NB4 (cell line): ENCODE measurements around the gene SEMA3C.

Experiments
- CTCF ChIP-seq: IDR thresholded peaks from one replicate; pipeline ENCODE4 v1.5.1; 2012; ENCODE audit warnings: low read depth, low read length
- MYC ChIP-seq: IDR thresholded peaks from 2 replicates; pipeline ENCODE4 v1.6.1; 2011; ENCODE audit warnings: low read depth, low read length
- POLR2A ChIP-seq: IDR thresholded peaks from 2 replicates; pipeline ENCODE4 v1.6.1; 2011; ENCODE audit warnings: mild to moderate bottlenecking; ENCODE audit not compliant: insufficient read length; ENCODE audit errors: extremely low read depth
- TF ChIP-seq, protein P1 (sequence below): IDR thresholded peaks from 2 replicates; pipeline ENCODE4 v1.6.1; 2011; ENCODE audit warnings: low read depth, low read length

DNA sequence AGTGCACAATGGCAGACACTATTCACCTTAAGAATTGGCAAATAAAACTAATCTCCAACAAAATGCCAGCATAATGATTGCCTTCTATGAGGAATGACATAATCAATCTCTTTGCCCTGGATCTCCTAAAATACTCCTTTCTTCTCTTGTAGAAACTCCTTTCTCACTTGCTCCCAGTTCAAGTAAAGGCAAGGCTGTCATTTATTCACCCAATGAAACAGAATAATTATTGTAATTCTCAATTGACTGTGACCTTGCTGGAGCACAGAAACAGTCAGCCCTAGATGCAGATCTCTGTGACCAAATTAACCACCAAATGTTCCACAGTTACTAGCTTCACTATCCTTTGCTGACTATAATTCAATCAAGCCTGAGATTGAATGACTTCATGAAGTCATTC, 99.3 kb downstream of the SEMA3C start:
- TF ChIP-seq CTCF (no peak), POLR2A (no peak), MYC (no peak)
- TF ChIP-seq, protein P1, sequence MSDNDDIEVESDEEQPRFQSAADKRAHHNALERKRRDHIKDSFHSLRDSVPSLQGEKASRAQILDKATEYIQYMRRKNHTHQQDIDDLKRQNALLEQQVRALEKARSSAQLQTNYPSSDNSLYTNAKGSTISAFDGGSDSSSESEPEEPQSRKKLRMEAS, result no peak
